ENCODE results near the gene KCNQ1OT1. TPM values are rescaled to one million over a fixed set of nuclear protein-coding genes. Genes with fewer than 3 reads are reported as not detected.
A peak's percentile ranks its signal among the peaks of the same experiment; 100 is the strongest.

KCNQ1OT1 gene
- total RNA-seq, 4 donors from 2014 or later = 2.5 to 4.5 (median 3.1) TPM

- no peaks in the 10 kb centered on the region for H3K36me3 ChIP-seq
- no peaks in the 10 kb centered on the region for H3K9me3 ChIP-seq
- H3K27me3 ChIP-seq = no peaks in the 10 kb centered on the region
- no peak overlapping the region for H3K4me3 ChIP-seq
- peak; percentile 33 to 76 for DNase-seq (ENCODE audit: low spot score in 2 of 2)
- no peak overlapping the region for H3K27ac ChIP-seq
- no peak for TF ChIP-seq POLR2AphosphoS5 (IDR thresholded peaks at IDR 0.05)
- TF ChIP-seq CTCF (IDR thresholded peaks at IDR 0.05) = no peak
- no peak for TF ChIP-seq POLR2A (IDR thresholded peaks at IDR 0.05)
- no peak for TF ChIP-seq EP300 (IDR thresholded peaks at IDR 0.05)
- H3K4me1 ChIP-seq = no peaks in the 10 kb centered on the region
- WGBS = 83% methylated on average over 9 of the region's 29 CpGs
These were observed 110.8 kb downstream of the KCNQ1OT1 start for GRCh38 chr11:2588809-2589537.

- Histone ChIP-seq H3K4me1 (no peaks in the 10 kb centered on the region), H3K27me3 (no peaks in the 10 kb centered on the region), H3K27ac (no peak overlapping the region), H3K9me3 (no peaks in the 10 kb centered on the region), H3K4me3 (no peak overlapping the region), H3K36me3 (no peaks in the 10 kb centered on the region)
- 88% methylated on average over 25 of the region's 25 CpGs for WGBS
- peak in 1 of 2 donors; percentile 53 for DNase-seq (ENCODE audit: low spot score in 2 of 2)
- TF ChIP-seq POLR2A (IDR thresholded peaks at IDR 0.05) = no peak
These were observed 111.6 kb downstream of the KCNQ1OT1 start for GRCh38 chr11:2587976-2588748.

- Histone ChIP-seq H3K9me3 (no peaks in the 10 kb centered on the region), H3K27ac (no peak overlapping the region), H3K27me3 (no peaks in the 10 kb centered on the region), H3K4me1 (no peaks in the 10 kb centered on the region), H3K4me3 (no peak overlapping the region), H3K36me3 (no peaks in the 10 kb centered on the region)
- DNase-seq (ENCODE audit: low spot score in 2 of 2) = peak; percentile 56 to 73
- WGBS = 94% methylated on average over 4 of the region's 20 CpGs
- TF ChIP-seq POLR2AphosphoS5 (IDR thresholded peaks at IDR 0.05) (no peak), EP300 (IDR thresholded peaks at IDR 0.05) (no peak), POLR2A (IDR thresholded peaks at IDR 0.05) (no peak), CTCF (IDR thresholded peaks at IDR 0.05) (no peak)
These were observed 112.5 kb downstream of the KCNQ1OT1 start for GRCh38 chr11:2587132-2587930.

- H3K36me3 ChIP-seq = no peaks in the 10 kb centered on the region
- no peak for DNase-seq (ENCODE audit: low spot score in 2 of 2)
- H3K4me3 ChIP-seq = no peak overlapping the region
- H3K27me3 ChIP-seq = no peaks in the 10 kb centered on the region
- no peaks in the 10 kb centered on the region for H3K9me3 ChIP-seq
- TF ChIP-seq POLR2AphosphoS5 (IDR thresholded peaks at IDR 0.05) = no peak
- no CpG with 5 or more reads among the region's 5 CpGs for WGBS
- H3K27ac ChIP-seq = no peak overlapping the region
- H3K4me1 ChIP-seq = no peaks in the 10 kb centered on the region
These were observed 113.0 kb downstream of the KCNQ1OT1 start for GRCh38 chr11:2586793-2587131.

GRCh38 chr11:2586087-2586792, 113.6 kb downstream of the KCNQ1OT1 start:
- Histone ChIP-seq H3K9me3 (no peaks in the 10 kb centered on the region), H3K36me3 (no peaks in the 10 kb centered on the region), H3K4me3 (no peak overlapping the region), H3K27ac (no peak overlapping the region), H3K27me3 (no peaks in the 10 kb centered on the region), H3K4me1 (no peaks in the 10 kb centered on the region)
- peak; percentile 56 to 69 for DNase-seq (ENCODE audit: low spot score in 2 of 2)
- TF ChIP-seq POLR2A (IDR thresholded peaks at IDR 0.05) (no peak), EP300 (IDR thresholded peaks at IDR 0.05) (no peak), POLR2AphosphoS5 (IDR thresholded peaks at IDR 0.05) (no peak), CTCF (IDR thresholded peaks at IDR 0.05) (no peak)
- WGBS = 75% methylated on average over 7 of the region's 18 CpGs
